Measurements from ENCODE around the gene FOXM1.

DNA sequence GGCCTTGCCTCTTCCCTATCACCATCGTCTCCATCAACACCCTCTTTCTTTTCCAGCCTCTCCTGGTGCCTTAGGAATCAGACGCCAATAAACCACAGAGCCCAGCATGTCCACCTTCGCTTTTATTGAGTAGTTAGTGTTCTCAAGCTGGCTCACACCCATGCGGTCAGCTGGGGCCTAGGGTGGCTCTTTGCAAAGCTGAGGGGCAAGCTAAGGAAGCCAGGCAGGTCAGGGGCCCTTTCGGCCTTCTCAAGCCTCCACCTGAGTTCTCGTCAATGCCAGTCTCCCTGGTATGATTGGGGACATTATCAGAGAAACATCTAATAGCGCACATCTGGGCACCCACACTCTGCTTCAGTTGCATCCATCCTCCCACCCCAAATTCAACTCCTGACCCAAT, 19.4 kb downstream of the FOXM1 start:
- TF ChIP-seq YY1 (IDR thresholded peaks at IDR 0.05; ENCODE audit: insufficient read depth, insufficient read length) = no peak
- no peak for TF ChIP-seq ZNF274 (IDR thresholded peaks at IDR 0.05; ENCODE audit: low read depth, low read length)
